ENCODE measurements around the gene PAFAH1B2. TPM values are rescaled to one million over a fixed set of nuclear protein-coding genes. Genes with fewer than 3 reads are reported as not detected.
"Not testable (repeated sequence)": the region's sequence is repeated elsewhere in the genome, so short reads cannot be mapped to it uniquely, and the experiment has no call there.

PAFAH1B2 gene
- total RNA-seq, 1 donor from 2014 or later, result 88.1 TPM

DNA sequence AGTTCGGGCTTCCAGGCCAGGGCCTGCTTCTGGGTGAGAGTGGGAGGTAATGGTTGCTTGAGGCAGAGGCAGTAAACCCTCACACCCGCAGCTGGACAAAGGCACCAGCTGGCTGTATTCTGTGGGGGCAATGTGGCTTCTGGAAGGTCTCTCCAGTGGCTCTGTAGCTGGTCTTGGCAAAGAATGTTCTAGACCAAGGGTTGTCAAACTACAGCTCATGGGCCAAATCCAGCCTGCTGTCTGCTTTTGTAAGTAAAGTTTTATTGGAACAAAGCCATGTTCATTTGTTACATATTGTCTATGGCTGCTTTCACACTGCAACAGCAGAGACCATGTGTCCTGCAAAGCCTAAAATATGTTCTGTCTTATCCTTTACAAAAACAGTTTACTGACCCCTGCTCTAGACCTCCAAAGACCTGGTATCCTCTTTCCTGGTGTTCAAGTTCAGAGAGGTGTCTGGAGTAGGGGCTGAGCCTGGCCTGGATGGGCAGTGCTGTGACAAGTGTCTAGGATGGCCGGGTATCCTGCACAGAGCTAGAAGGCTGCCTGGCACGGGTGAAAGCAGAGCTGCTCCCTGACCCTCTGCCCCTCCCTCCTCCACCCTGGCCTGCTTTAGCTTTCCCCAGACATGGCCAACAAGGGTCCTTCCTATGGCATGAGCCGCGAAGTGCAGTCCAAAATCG, 58.4 kb downstream of the PAFAH1B2 start:
- DNase-seq, result no peak

GRCh38 chr11:117203069-117203407, 59.0 kb downstream of the PAFAH1B2 start:
- no peak for DNase-seq

GRCh38 chr11:117204283-117205080, 60.4 kb downstream of the PAFAH1B2 start:
- DNase-seq, result no peak

- DNase-seq, result no peak
Measured at GRCh38 chr11:117205211-117205818, 61.2 kb downstream of the PAFAH1B2 start.

DNA sequence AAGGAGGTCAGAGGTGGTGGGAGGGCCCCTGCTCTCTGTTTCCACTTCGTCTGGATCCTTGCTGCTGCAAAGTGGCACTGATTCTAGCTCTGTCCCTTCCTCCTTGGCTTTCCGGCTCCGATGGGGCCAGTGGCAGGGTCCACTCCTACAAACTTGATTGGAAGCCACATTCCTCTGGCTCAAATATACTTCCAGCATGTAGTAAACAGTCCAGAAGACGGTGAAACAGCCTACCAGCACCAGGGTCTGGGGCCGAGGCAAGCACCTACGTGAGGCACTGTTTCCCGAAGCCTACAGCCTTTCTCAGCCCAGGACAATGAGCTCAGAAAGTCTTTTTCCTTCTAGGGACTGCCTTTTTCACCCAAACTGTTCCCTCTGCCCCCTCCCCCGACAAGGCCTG, 62.0 kb downstream of the PAFAH1B2 start:
- DNase-seq, result not testable (repeated sequence)

- DNase-seq, result not testable (repeated sequence)
Measured at GRCh38 chr11:117206859-117207258, 62.8 kb downstream of the PAFAH1B2 start.

DNA sequence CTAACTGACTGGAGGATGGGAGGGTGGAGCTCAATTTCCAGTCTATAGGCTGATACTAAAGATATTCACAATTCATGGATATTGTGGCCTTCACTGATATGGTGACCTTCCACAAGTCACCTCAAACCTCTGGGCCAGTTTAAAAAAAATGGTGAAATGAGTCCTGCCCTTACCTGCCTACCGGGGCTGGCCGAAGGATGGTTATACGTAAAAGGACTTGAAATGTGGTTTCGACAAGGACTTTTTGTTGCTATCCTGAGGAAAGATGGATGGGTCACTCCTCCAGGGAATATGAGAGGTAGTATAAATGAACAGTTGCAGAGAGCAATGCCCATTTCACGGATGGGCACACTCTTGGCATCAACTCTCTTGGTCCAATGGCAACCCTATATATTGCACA, 63.4 kb downstream of the PAFAH1B2 start:
- DNase-seq, result not testable (repeated sequence)

DNA sequence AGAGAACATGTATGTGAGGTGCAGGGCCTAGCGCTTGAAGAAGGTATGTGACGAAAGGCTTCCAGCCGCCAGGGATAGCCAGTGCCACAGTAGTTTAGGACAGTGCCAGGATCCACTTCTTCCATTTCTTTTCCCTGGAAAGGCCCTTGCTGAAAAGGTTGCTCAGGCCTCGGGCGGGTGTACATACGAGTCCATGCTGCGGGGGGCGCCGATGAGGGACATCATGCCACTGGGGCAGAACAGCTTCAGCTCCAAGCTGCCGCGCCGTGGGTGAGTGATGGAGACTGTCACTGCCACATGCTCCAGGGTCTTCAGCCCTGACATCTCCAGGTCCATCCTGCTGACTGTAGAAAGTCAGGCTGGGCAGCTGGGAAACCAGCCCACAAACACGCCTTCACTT, 64.6 kb downstream of the PAFAH1B2 start:
- DNase-seq, result not testable (repeated sequence)

GRCh38 chr11:117209351-117210125, 65.5 kb downstream of the PAFAH1B2 start:
- not testable (repeated sequence) for DNase-seq

GRCh38 chr11:117210620-117211019, 66.5 kb downstream of the PAFAH1B2 start:
- no peak for DNase-seq

DNA sequence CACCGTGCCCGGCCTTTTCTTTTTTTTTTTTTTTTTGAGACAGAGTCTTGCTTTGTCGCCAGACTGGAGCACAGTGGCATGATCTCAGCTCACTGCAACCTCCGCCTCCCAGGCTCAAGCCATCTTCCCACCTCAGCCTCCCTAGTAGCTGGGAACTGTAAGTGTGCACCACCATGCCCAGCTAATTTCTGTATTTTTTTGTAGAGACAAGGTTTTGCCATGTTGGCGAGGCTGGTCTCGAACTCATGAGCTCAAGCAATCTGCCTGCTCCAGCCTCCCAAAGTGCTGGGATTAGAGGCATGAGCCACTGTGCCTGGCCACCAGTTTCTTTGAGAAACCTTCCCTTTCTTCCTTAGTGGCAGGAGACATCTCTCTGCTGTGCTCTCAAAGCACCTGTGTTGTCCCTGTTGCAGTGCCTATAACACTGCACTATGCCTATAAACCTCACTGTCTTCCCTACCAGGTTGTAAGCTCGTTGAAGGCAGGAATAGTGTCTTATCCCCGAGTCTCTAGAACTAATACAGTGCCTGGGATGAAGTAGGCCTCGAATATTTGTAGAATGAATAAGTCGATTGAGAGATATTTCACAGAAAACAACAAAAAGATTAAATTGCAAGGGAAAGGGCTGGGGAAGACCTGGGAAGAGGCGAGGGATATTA, 68.7 kb downstream of the PAFAH1B2 start:
- DNase-seq, result no peak

DNA sequence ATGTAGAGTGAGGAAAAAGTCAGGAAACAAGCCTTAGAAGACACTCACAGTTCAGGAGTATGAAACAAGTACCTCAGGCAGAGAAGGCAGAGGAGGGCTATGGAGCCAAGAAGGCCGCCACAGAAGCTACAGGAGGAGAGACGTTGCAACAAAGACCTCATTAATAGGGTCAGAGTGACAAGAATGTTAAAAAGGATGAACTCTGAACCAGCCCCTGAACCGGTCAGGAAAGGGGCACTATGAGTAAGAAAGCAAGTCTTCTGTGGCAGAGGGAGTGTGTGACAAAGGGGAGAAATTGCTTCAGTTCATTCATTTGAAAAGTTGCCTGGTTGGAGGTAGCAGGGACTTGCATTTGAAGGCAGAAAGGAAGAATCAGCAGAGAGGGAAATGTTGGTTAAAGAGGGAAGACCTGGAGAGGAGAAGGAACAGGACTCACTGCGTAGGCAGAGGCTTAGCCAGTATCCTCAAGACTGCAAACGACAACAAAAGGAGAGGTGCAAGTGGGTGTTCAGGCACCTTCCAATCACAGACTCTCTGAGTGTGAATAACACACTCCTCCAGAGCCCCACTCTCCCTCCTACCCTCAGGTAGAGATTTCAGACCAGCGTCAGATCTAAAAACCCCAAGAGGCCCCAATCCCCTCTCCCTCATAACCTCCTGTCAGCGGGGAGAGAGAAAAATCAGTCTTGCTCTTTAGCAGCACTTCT, 70.5 kb downstream of the PAFAH1B2 start:
- DNase-seq, result no peak

- no peak for DNase-seq
Measured at GRCh38 chr11:117217141-117218084, 73.3 kb downstream of the PAFAH1B2 start.

DNA sequence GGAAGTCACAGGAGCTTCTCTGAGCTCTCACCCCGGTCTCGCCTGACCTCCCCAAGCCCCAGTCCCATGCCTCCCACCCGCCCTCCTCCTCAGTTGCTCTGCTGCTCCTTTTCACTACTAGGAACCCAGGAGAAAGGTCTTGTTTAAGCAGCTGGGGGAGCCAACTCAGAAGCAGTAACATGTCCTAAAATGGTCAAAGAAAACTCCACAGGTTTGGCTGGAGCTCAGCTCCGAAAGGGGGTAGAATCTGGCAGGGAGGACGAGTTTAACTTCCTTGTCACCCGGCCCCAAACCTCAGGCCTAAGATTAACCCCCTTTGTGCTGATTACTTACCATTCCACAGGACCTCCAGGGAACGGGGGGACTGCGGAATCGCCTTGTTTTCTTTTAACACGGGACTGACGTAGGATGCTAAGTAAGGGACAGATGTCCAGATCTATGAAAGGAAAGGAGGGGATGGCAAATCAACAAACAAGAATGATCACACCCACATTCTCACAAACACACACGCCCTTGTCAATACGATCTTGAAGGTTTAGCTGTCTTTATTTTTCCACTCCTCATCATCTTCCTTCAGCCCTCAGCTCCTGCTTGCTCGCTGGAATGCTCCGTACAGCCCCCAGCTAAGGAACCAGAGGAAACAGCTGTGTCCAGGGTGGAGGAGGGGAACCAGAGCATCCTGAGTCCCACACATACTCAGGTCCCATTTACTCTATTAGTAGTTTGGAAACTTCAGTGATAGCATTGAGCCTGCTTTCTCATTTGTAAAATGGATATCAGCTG, 74.2 kb downstream of the PAFAH1B2 start:
- DNase-seq, result peak; percentile 48

DNA sequence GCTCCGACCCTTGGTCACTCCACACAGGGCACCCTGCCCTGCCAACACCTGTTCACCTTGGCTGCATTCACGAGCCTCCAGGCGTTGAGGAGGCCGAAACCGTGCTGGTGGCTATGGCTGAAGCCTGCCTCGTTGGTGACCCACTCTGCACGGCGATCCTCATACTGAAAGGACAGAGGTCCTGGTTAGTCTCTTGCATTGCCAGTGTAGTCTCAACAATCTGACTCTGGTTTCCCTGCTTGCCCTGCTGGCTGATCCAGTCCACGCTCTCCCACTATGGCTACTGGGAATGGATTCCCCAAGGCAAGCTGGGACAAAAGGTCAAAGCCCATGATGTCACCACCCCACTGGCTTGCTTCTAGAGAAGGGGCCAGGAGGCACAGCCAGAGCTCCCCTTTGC, 74.9 kb downstream of the PAFAH1B2 start:
- no peak for DNase-seq

- no peak for DNase-seq
Measured at GRCh38 chr11:117219455-117219854, 75.4 kb downstream of the PAFAH1B2 start.

DNA sequence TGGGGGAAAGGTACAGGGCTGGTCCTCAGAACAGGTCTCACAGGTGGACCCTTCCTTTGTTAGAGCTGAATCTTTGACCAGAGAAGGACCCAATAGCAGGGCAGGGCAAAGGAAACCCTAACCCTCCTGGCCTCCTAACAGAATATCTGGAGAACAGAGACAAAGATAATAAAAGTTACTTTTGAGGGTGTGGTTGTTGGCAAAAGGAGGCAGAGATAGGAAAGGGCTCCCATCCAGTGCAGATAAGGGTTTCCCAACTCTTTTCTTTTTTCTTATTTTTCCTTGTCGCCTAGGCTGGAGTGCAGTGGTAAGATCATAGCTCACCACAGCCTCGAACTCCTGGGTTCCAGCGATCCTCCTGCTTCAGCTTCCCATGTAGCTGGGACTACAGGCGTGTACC, 75.9 kb downstream of the PAFAH1B2 start:
- no peak for DNase-seq

DNA sequence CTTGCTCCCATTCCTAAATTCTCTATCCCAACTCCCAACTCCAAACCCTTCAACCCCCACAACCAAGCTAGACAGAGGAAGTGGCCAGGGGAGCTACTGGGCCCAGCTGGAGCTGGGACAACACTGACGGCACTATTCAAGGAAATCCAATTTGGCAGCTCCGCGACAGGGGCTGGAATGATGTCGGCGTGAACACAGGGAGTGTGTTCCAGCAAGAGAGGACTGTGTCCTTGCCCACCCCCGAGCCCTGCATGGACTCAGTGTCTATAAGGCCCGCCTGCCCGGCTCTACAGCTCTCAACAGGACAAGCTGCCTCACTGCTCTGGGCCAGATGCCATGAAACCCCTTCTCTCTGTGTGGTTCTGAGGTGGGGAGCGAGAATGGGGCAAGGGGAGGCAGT, 76.5 kb downstream of the PAFAH1B2 start:
- DNase-seq, result peak; percentile 93

All from tongue (tissue), 2 donors.